SK-N-SH treated with all-trans-retinoic acid at 6 μM for 48 hours (cell line): Measurements from ENCODE around the gene ARMH3.

Experiments
- ARNTL ChIP-seq: fragments of 450-650 bp; formaldehyde crosslinking; IDR thresholded peaks from 2 replicates; pipeline ENCODE4 v1.5.0; 2020; ENCODE audit warnings: low read depth, mild to moderate bottlenecking, moderate library complexity, borderline replicate concordance
- BACH2 ChIP-seq: fragments of 250-450 bp; sonication (Bioruptor Pico); IDR thresholded peaks from 2 replicates; pipeline ENCODE4 v1.9.0; 2021; ENCODE audit warnings: mild to moderate bottlenecking, borderline replicate concordance
- CREB5 ChIP-seq: fragments of 250-450 bp; sonication (Bioruptor Pico); IDR thresholded peaks from 2 replicates; pipeline ENCODE4 v1.5.1; 2020; ENCODE audit warnings: low read depth, mild to moderate bottlenecking, moderate library complexity
- CSRNP3 ChIP-seq: fragments of 250-450 bp; sonication (Bioruptor Pico); IDR thresholded peaks from 2 replicates; pipeline ENCODE4 v1.5.1; 2021; ENCODE audit warnings: mild to moderate bottlenecking, moderate library complexity
- OSR1 ChIP-seq: fragments of 250-450 bp; sonication (Bioruptor Pico); IDR thresholded peaks from 2 replicates; pipeline ENCODE4 v1.8.0; 2022; ENCODE audit warnings: moderate library complexity, mild to moderate bottlenecking, inconsistent platforms
- RARB ChIP-seq: fragments of 250-450 bp; sonication (Bioruptor Pico); IDR thresholded peaks from 2 replicates; pipeline ENCODE4 v1.8.0; 2021; ENCODE audit warnings: mild to moderate bottlenecking, moderate library complexity
- TCF4 ChIP-seq: fragments of 250-450 bp; sonication (Bioruptor Pico); IDR thresholded peaks from 2 replicates; pipeline ENCODE4 v1.8.0; 2021; ENCODE audit warnings: mild to moderate bottlenecking, moderate library complexity, borderline replicate concordance
- ZNF70 ChIP-seq: fragments of 450-650 bp; formaldehyde crosslinking; IDR thresholded peaks from 2 replicates; pipeline ENCODE4 v1.5.0; 2020; ENCODE audit warnings: mild to moderate bottlenecking, moderate library complexity
- TF ChIP-seq, protein P1 (sequence below): fragments of 250-450 bp; sonication (Bioruptor Pico); IDR thresholded peaks from 2 replicates; pipeline ENCODE4 v1.5.0; 2020; ENCODE audit warnings: mild to moderate bottlenecking, moderate library complexity

- no peak for TF ChIP-seq CSRNP3 (CRISPR knock-in tag)
- no peak for TF ChIP-seq ZNF70 (CRISPR knock-in tag)
- TF ChIP-seq, protein P1, sequence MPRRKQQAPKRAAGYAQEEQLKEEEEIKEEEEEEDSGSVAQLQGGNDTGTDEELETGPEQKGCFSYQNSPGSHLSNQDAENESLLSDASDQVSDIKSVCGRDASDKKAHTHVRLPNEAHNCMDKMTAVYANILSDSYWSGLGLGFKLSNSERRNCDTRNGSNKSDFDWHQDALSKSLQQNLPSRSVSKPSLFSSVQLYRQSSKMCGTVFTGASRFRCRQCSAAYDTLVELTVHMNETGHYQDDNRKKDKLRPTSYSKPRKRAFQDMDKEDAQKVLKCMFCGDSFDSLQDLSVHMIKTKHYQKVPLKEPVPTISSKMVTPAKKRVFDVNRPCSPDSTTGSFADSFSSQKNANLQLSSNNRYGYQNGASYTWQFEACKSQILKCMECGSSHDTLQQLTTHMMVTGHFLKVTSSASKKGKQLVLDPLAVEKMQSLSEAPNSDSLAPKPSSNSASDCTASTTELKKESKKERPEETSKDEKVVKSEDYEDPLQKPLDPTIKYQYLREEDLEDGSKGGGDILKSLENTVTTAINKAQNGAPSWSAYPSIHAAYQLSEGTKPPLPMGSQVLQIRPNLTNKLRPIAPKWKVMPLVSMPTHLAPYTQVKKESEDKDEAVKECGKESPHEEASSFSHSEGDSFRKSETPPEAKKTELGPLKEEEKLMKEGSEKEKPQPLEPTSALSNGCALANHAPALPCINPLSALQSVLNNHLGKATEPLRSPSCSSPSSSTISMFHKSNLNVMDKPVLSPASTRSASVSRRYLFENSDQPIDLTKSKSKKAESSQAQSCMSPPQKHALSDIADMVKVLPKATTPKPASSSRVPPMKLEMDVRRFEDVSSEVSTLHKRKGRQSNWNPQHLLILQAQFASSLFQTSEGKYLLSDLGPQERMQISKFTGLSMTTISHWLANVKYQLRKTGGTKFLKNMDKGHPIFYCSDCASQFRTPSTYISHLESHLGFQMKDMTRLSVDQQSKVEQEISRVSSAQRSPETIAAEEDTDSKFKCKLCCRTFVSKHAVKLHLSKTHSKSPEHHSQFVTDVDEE (CRISPR knock-in tag), result no peak
- no peak for TF ChIP-seq ARNTL
- TF ChIP-seq BACH2 (CRISPR knock-in tag), result no peak
- no peak for TF ChIP-seq RARB (CRISPR knock-in tag)
- TF ChIP-seq OSR1, result no peak
- no peak for TF ChIP-seq CREB5 (CRISPR knock-in tag)
- TF ChIP-seq TCF4 (CRISPR knock-in tag), result no peak
Measured at GRCh38 chr10:102090772-102091171, 34.8 kb upstream of the ARMH3 start.
